Measurements from ENCODE around the gene EYA2. TPM values are rescaled to one million over a fixed set of nuclear protein-coding genes. Genes with fewer than 3 reads are reported as not detected.
A peak's percentile ranks its signal among the peaks of the same experiment; 100 is the strongest.

The EYA2 gene
- total RNA-seq, 1 donor from 2014 or later = 0.62 TPM

- no peaks in the 10 kb centered on the region for H3K27me3 Mint-ChIP-seq
- H3K4me3 Mint-ChIP-seq = no peak overlapping the region
- peaks cover 57% of the 10 kb centered on the region for H3K36me3 Mint-ChIP-seq (ENCODE audit: low read depth)
- peaks cover 6% of the 10 kb centered on the region for H3K4me1 Mint-ChIP-seq
- no peaks in the 10 kb centered on the region for H3K9me3 Mint-ChIP-seq
- no peak for TF ChIP-seq CTCF (IDR thresholded peaks at IDR 0.05)
- H3K27ac Mint-ChIP-seq = no peak overlapping the region
- POLR2A ChIA-PET = interaction anchor here (0.8 kb wide), 1 partner anchor 173 kb away, joined by 5 read pairs; no protein-coding TSS in a partner anchor
- CTCF ChIA-PET = interaction anchor here (1.0 to 3.3 kb wide), 2 partner anchors 58 to 167 kb away, joined by 3 to 24 read pairs; no protein-coding TSS in a partner anchor
- DNase-seq = no peak
- intact Hi-C loops (cut with micrococcal nuclease) = no loop called here
- no peak for ATAC-seq (ENCODE audit: low read depth)
These were observed 322.3 kb downstream of the EYA2 start for GRCh38 chr20:47216819-47217410.

GRCh38 chr20:47217482-47218446 lies 323.1 kb downstream of the EYA2 start:
- H3K36me3 Mint-ChIP-seq (ENCODE audit: low read depth) = peaks cover 65% of the 10 kb centered on the region
- no peak for TF ChIP-seq CTCF (IDR thresholded peaks at IDR 0.05)
- H3K4me3 Mint-ChIP-seq = no peak overlapping the region
- no peak for DNase-seq
- H3K4me1 Mint-ChIP-seq = peaks cover 11% of the 10 kb centered on the region
- no peaks in the 10 kb centered on the region for H3K27me3 Mint-ChIP-seq
- H3K9me3 Mint-ChIP-seq = no peaks in the 10 kb centered on the region
- CTCF ChIA-PET = interaction anchor here (1.0 to 3.3 kb wide), 3 partner anchors 56 to 166 kb away, joined by 3 to 24 read pairs (median 9); no protein-coding TSS in a partner anchor
- ATAC-seq (ENCODE audit: low read depth) = no peak
- POLR2A ChIA-PET = interaction anchor here (0.8 kb wide), 1 partner anchor 172 kb away, joined by 5 read pairs; no protein-coding TSS in a partner anchor
- intact Hi-C loops (cut with micrococcal nuclease) = no loop called here
- no peak overlapping the region for H3K27ac Mint-ChIP-seq

GRCh38 chr20:47220161-47220582 lies 325.5 kb downstream of the EYA2 start:
- ATAC-seq (ENCODE audit: low read depth) (peak; percentile 42), DNase-seq (peak; percentile 27)
- peaks cover 85% of the 10 kb centered on the region for H3K36me3 Mint-ChIP-seq (ENCODE audit: low read depth)
- POLR2A ChIA-PET = no interaction called here
- H3K4me3 Mint-ChIP-seq = no peak overlapping the region
- no peaks in the 10 kb centered on the region for H3K27me3 Mint-ChIP-seq
- no peaks in the 10 kb centered on the region for H3K9me3 Mint-ChIP-seq
- CTCF ChIA-PET = interaction anchor here (1.0 to 3.3 kb wide), 6 partner anchors 24 to 401 kb away, joined by 3 to 24 read pairs (median 6); no protein-coding TSS in a partner anchor
- TF ChIP-seq CTCF (IDR thresholded peaks at IDR 0.05) = no peak
- intact Hi-C loops (cut with micrococcal nuclease) = loop anchor here (1.0 to 2.0 kb wide), 2 partner anchors 53 to 164 kb away; no protein-coding TSS in a partner anchor
- no peak overlapping the region for H3K27ac Mint-ChIP-seq
- peaks cover 11% of the 10 kb centered on the region for H3K4me1 Mint-ChIP-seq

GRCh38 chr20:47221036-47221625 lies 326.5 kb downstream of the EYA2 start:
- no peaks in the 10 kb centered on the region for H3K27me3 Mint-ChIP-seq
- H3K4me1 Mint-ChIP-seq = peaks cover 11% of the 10 kb centered on the region
- ChIA-PET CTCF (interaction anchor here (1.0 to 1.4 kb wide), 4 partner anchors 51 to 400 kb away, joined by 3 to 13 read pairs (median 4); no protein-coding TSS in a partner anchor), POLR2A (no interaction called here)
- TF ChIP-seq CTCF (IDR thresholded peaks at IDR 0.05) = no peak
- H3K4me3 Mint-ChIP-seq = no peak overlapping the region
- no peaks in the 10 kb centered on the region for H3K9me3 Mint-ChIP-seq
- H3K36me3 Mint-ChIP-seq (ENCODE audit: low read depth) = peaks cover 85% of the 10 kb centered on the region
- ATAC-seq (ENCODE audit: low read depth) (no peak), DNase-seq (no peak)
- intact Hi-C loops (cut with micrococcal nuclease) = loop anchor here (2.0 kb wide), 1 partner anchor 52 kb away; no protein-coding TSS in a partner anchor
- no peak overlapping the region for H3K27ac Mint-ChIP-seq
